H9 (cell line): ENCODE measurements around the gene SEH1L. TPM values are rescaled to one million over a fixed set of nuclear protein-coding genes. Genes with fewer than 3 reads are reported as not detected.

Experiments
- DNase-seq: peaks from one replicate; pipeline ENCODE4 v3.0.0-alpha.2; 2017
- H2AFZ ChIP-seq: one replicate; pipeline ENCODE4 v1.6.1; 2013; ENCODE audit warnings: mild to moderate bottlenecking, low read length, control low read depth, moderate library complexity
- H2AK5ac ChIP-seq: 2 replicates; pipeline ENCODE4 v1.6.1; 2013; ENCODE audit warnings: low read length, control low read depth, mixed read lengths; ENCODE audit not compliant: insufficient read length
- H2BK120ac ChIP-seq: one replicate; pipeline ENCODE4 v1.6.1; 2013; ENCODE audit warnings: low read depth, mild to moderate bottlenecking, low read length, control low read depth, inconsistent platforms; ENCODE audit not compliant: poor library complexity, severe bottlenecking
- H2BK12ac ChIP-seq: 2 replicates; pipeline ENCODE4 v1.6.1; 2013; ENCODE audit warnings: low read length, control low read depth, mixed read lengths, low read depth; ENCODE audit not compliant: insufficient read length
- H2BK15ac ChIP-seq: 2 replicates; pipeline ENCODE4 v1.6.1; 2013; ENCODE audit warnings: low read depth, low read length, control low read depth
- H2BK20ac ChIP-seq: one replicate; pipeline ENCODE4 v1.6.1; 2013; ENCODE audit warnings: low read depth, mild to moderate bottlenecking, low read length, control low read depth, inconsistent platforms; ENCODE audit not compliant: poor library complexity, severe bottlenecking
- H2BK5ac ChIP-seq: 2 replicates; pipeline ENCODE4 v1.6.1; 2013; ENCODE audit warnings: low read length, control low read depth, mixed read lengths; ENCODE audit not compliant: insufficient read length
- H3K14ac ChIP-seq: 2 replicates; pipeline ENCODE4 v1.6.1; 2013; ENCODE audit warnings: low read length, control low read depth; ENCODE audit not compliant: insufficient read depth
- H3K18ac ChIP-seq: 2 replicates; pipeline ENCODE4 v1.6.1; 2013; ENCODE audit warnings: low read depth, mild to moderate bottlenecking, mixed read lengths, low read length, control low read depth; ENCODE audit not compliant: insufficient read length
- H3K23ac ChIP-seq: 2 replicates; pipeline ENCODE4 v1.6.1; 2013; ENCODE audit warnings: low read length, control low read depth, mixed read lengths, low read depth; ENCODE audit not compliant: insufficient read length
- H3K23me2 ChIP-seq: 2 replicates; pipeline ENCODE4 v1.6.1; 2013; ENCODE audit warnings: low read depth, mild to moderate bottlenecking, mixed read lengths, low read length, control low read depth; ENCODE audit not compliant: insufficient read length, poor library complexity, severe bottlenecking
- H3K27ac ChIP-seq: 2 replicates; pipeline ENCODE4 v1.5.1; 2013; ENCODE audit warnings: low read length, control low read depth, mixed read lengths, low read depth; ENCODE audit not compliant: insufficient read length
- H3K27me3 ChIP-seq: 2 replicates; pipeline ENCODE4 v1.6.1; 2013; ENCODE audit warnings: low read length, control low read depth, inconsistent platforms; ENCODE audit not compliant: insufficient read depth
- H3K4ac ChIP-seq: 2 replicates; pipeline ENCODE4 v1.6.1; 2013; ENCODE audit warnings: low read depth, mild to moderate bottlenecking, control low read depth, inconsistent platforms, low read length, moderate library complexity
- H3K4me1 ChIP-seq: 2 replicates; pipeline ENCODE4 v1.6.1; 2013; ENCODE audit warnings: low read length, control low read depth, inconsistent platforms; ENCODE audit not compliant: insufficient read depth
- H3K4me2 ChIP-seq: 2 replicates; pipeline ENCODE4 v1.6.1; 2013; ENCODE audit warnings: low read length, control low read depth, mixed read lengths; ENCODE audit not compliant: insufficient read length, insufficient read depth
- H3K56ac ChIP-seq: 2 replicates; pipeline ENCODE4 v1.6.1; 2013; ENCODE audit warnings: low read depth, mild to moderate bottlenecking, mixed read lengths, low read length, control low read depth; ENCODE audit not compliant: insufficient read length
- H3K79me1 ChIP-seq: 2 replicates; pipeline ENCODE4 v1.6.1; 2013; ENCODE audit warnings: low read depth, mild to moderate bottlenecking, moderate library complexity, low read length, control low read depth, inconsistent platforms; ENCODE audit not compliant: insufficient read depth, poor library complexity, severe bottlenecking
- H3K79me2 ChIP-seq: 2 replicates; pipeline ENCODE4 v1.6.1; 2013; ENCODE audit warnings: low read length, control low read depth, inconsistent platforms; ENCODE audit not compliant: insufficient read depth
- H3K9ac ChIP-seq: 2 replicates; pipeline ENCODE4 v1.6.1; 2013; ENCODE audit warnings: low read length, control low read depth, mixed read lengths; ENCODE audit not compliant: insufficient read length; ENCODE audit errors: extremely low read depth
- H3K9me3 ChIP-seq: one replicate; pipeline ENCODE4 v1.6.1; 2013; ENCODE audit warnings: low read depth, low read length, inconsistent platforms; ENCODE audit not compliant: control insufficient read depth
- H3T11ph ChIP-seq: one replicate; pipeline ENCODE4 v1.6.1; 2013; ENCODE audit warnings: mild to moderate bottlenecking, low read length, control low read depth, inconsistent platforms
- H4K20me1 ChIP-seq: one replicate; pipeline ENCODE4 v1.6.1; 2013; ENCODE audit not compliant: control insufficient read depth, insufficient read length, insufficient read depth
- H4K5ac ChIP-seq: 2 replicates; pipeline ENCODE4 v1.6.1; 2013; ENCODE audit warnings: low read depth, mild to moderate bottlenecking, mixed read lengths, low read length, control low read depth; ENCODE audit not compliant: insufficient read length
- H4K8ac ChIP-seq: replicated peaks from 2 replicates; pipeline ENCODE4 v1.6.1; 2013; ENCODE audit warnings: low read length, control low read depth, mixed read lengths, low read depth; ENCODE audit not compliant: insufficient read length
- H4K91ac ChIP-seq: 2 replicates; pipeline ENCODE4 v1.6.1; 2013; ENCODE audit warnings: low read depth, mild to moderate bottlenecking, moderate library complexity, mixed read lengths, low read length, control low read depth; ENCODE audit not compliant: insufficient read length
- H3K27ac Mint-ChIP-seq, 3 experiments: 2 replicates in 2 of 3; 3 replicates in 1 of 3; pipeline ENCODE4 v1.8.0; 2020 to 2021; ENCODE audit warnings: mixed read lengths in 3 of 3, mild to moderate bottlenecking in 1 of 3, moderate library complexity in 1 of 3
- H3K27me3 Mint-ChIP-seq: 2 replicates; pipeline ENCODE4 v1.8.0; 2021; ENCODE audit warnings: low read depth, mild to moderate bottlenecking, moderate library complexity, mixed read lengths
- H3K36me3 Mint-ChIP-seq, 3 experiments: 2 replicates in 2 of 3; 3 replicates in 1 of 3; pipeline ENCODE4 v1.8.0; 2020 to 2021; ENCODE audit warnings: low read depth in 3 of 3, mixed read lengths in 3 of 3; ENCODE audit not compliant: insufficient read depth in 1 of 3
- H3K4me1 Mint-ChIP-seq, 2 experiments: 2 replicates each; pipeline ENCODE4 v1.8.0; 2020; ENCODE audit warnings: mixed read lengths in 2 of 2
- H3K4me3 Mint-ChIP-seq, 2 experiments: 2 replicates in 1 of 2; 3 replicates in 1 of 2; pipeline ENCODE4 v1.8.0; 2020 to 2021; ENCODE audit warnings: mild to moderate bottlenecking in 2 of 2, mixed read lengths in 2 of 2, moderate library complexity in 1 of 2
- H3K9me3 Mint-ChIP-seq, 2 experiments: 2 replicates in 1 of 2; 3 replicates in 1 of 2; pipeline ENCODE4 v1.8.0; 2020; ENCODE audit warnings: mild to moderate bottlenecking in 2 of 2, mixed read lengths in 2 of 2, moderate library complexity in 1 of 2
- WGBS: extraction: QIAGEN DNeasy Blood & Tissue Kit; methylation state at CpG from one replicate; pipeline ENCODE4 v1.1.7; 2013; ENCODE audit warnings: missing lambda C conversion rate, low lambda C conversion rate, mixed read lengths; ENCODE audit not compliant: insufficient read length; ENCODE audit errors: extremely low coverage; 5-methylcytosine and 5-hydroxymethylcytosine counted together
- total RNA-seq: library from RNA; stranded (reverse); gene quantifications from 2 replicates; pipeline ENCODE4 v1.2.1, GENCODE V29; 2021
- TF ChIP-seq, protein P1 (sequence below): fragments of 200-600 bp; sonication (generic); conservative IDR thresholded peaks from 3 replicates; pipeline ENCODE4 v1.8.0; 2021; ENCODE audit warnings: antibody characterized with exemption, mild to moderate bottlenecking

SEH1L gene
- total RNA-seq, 1 experiment from 2014 or later: 97.2 TPM

DNA sequence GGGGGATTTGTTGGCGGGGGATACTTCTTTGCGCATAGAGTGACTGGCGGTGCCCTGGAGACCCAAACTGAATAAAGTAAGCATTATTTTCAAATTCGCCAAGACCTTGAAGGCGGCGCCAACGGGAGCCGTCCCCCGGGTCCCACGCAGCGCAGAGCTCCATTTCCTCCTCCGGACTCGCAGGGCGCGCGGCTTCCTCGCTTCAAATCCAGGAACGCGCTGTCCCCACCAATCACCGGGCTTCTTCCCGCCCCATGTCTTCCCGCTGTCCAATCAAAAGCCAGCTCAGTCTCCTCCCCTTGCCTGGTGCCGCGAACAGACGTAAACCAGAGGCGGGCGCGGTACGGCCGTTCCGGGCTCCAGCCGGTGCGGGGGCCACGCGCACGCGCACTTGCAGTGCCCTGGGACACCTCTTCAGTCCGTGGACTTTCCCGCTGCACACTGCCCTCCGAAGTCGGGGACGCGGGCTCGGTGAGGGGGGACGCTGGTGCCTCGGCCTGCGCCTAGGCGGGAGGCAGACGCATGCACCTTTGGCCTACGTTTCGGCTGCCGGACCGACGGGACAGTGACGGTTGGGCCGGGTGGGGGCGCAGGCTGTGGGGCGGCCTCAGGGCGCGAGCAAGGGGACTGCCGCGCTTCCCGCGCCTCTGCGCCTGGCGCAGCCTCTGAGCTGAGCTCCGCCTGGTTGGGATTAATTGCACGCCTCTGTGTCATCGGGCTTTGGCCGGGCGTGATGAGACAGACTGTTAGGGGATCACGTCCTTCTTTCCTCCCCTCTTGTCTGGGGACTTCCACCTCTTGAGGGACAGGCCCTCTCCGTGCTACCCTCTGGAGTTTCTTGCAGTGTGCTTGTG lies 43.4 kb downstream of the SEH1L start, which contains the start of gene CEP192:
Gene CEP192 (plus strand): TSS at position 396 of the 854 bp plus-strand sequence. CDS start 8,063 bp downstream, outside the sequence.
- Mint-ChIP-seq H3K27me3 (no peaks in the 10 kb centered on the region), H3K36me3 (peaks cover 0 to 6% (median 2%) of the 10 kb centered on the region in 3 experiments; a peak in 3 of 7 replicates), H3K9me3 (no peaks in the 10 kb centered on the region; a peak in 1 of 5 replicates), H3K27ac (peak within 1 kb of the TSS; percentile 96 to 99 (median 96)), H3K4me3 (peak within 1 kb of the TSS; percentile 94 to 97), H3K4me1 (peaks cover 8 to 14% of the 10 kb centered on the region in 2 experiments)
- Histone ChIP-seq H2BK20ac (no peak within 1 kb of the TSS), H4K8ac (no peak within 1 kb of the TSS), H2BK120ac (no peak within 1 kb of the TSS), H3K4me2 (peak within 1 kb of the TSS; percentile 74), H2AK5ac (no peak within 1 kb of the TSS), H3K9me3 (no peaks in the 10 kb centered on the region), H3K14ac (peak within 1 kb of the TSS; percentile 91), H3K9ac (peak within 1 kb of the TSS; percentile 87), H3K27ac (no peak within 1 kb of the TSS), H4K5ac (no peak within 1 kb of the TSS), H2BK12ac (no peak within 1 kb of the TSS), H3K79me2 (peaks cover 25% of the 10 kb centered on the region; the same call in 1 of the 2 replicates), H2AFZ (no peak within 1 kb of the TSS), H2BK5ac (no peak within 1 kb of the TSS), H3K79me1 (no peaks in the 10 kb centered on the region), H4K91ac (no peak within 1 kb of the TSS), H3K18ac (peak within 1 kb of the TSS; percentile 80), H3K27me3 (no peaks in the 10 kb centered on the region), H3T11ph (no peak within 1 kb of the TSS), H4K20me1 (no peaks in the 10 kb centered on the region), H3K23me2 (no peaks in the 10 kb centered on the region), H3K4ac (no peak within 1 kb of the TSS), H3K56ac (no peak within 1 kb of the TSS), H3K4me1 (peaks cover 7% of the 10 kb centered on the region; the same call in 1 of the 2 replicates), H3K23ac (no peak within 1 kb of the TSS), H2BK15ac (no peak within 1 kb of the TSS)
- no CpG with 5 or more reads among the region's 73 CpGs for WGBS
- TF ChIP-seq, protein P1, sequence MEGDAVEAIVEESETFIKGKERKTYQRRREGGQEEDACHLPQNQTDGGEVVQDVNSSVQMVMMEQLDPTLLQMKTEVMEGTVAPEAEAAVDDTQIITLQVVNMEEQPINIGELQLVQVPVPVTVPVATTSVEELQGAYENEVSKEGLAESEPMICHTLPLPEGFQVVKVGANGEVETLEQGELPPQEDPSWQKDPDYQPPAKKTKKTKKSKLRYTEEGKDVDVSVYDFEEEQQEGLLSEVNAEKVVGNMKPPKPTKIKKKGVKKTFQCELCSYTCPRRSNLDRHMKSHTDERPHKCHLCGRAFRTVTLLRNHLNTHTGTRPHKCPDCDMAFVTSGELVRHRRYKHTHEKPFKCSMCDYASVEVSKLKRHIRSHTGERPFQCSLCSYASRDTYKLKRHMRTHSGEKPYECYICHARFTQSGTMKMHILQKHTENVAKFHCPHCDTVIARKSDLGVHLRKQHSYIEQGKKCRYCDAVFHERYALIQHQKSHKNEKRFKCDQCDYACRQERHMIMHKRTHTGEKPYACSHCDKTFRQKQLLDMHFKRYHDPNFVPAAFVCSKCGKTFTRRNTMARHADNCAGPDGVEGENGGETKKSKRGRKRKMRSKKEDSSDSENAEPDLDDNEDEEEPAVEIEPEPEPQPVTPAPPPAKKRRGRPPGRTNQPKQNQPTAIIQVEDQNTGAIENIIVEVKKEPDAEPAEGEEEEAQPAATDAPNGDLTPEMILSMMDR: peak; percentile 15; the same call in 1 of the 3 replicates
- peak; percentile 98 for DNase-seq
